Gastrocnemius medialis (tissue), 4 donors: Measurements from ENCODE around the gene ISOC1. TPM values are rescaled to one million over a fixed set of nuclear protein-coding genes. Genes with fewer than 3 reads are reported as not detected.

Source experiments
- ATAC-seq, 2 donors: fragments of 150-250 bp; one replicate each; pipeline ENCODE4 v1.9.1; 2016
- DNase-seq, 2 donors: peaks; one replicate each; pipeline ENCODE4 v3.0.0-alpha.2; 2019
- H3K27ac ChIP-seq, 4 donors: fragments of 200-600 bp; sonication (generic); 1 replicate in 1 of 4; 2 replicates in 3 of 4; pipeline ENCODE4 v1.5.1; 2016 to 2018; ENCODE audit warnings: mild to moderate bottlenecking in 2 of 4, moderate library complexity in 1 of 4
- H3K27me3 ChIP-seq, 3 donors: fragments of 200-600 bp; sonication (generic) in 2 of 3; 1 replicate in 1 of 3; 2 replicates in 2 of 3; pipeline versions ENCODE4 v1.5.1 to v1.6.0; 2016 to 2019; ENCODE audit warnings: mild to moderate bottlenecking in 1 of 3, moderate library complexity in 1 of 3
- H3K36me3 ChIP-seq, 2 donors: fragments of 200-600 bp; sonication (generic) in 1 of 2; one replicate each; pipeline ENCODE4 v1.5.1; 2017 to 2018
- H3K4me1 ChIP-seq, 2 donors: fragments of 200-600 bp; sonication (generic) in 1 of 2; one replicate each; pipeline ENCODE4 v1.5.1; 2016 to 2017; ENCODE audit warnings: mild to moderate bottlenecking in 2 of 2
- H3K4me3 ChIP-seq, 4 donors: fragments of 200-600 bp; sonication (generic) in 3 of 4; 1 replicate in 1 of 4; 2 replicates in 3 of 4; pipeline ENCODE4 v1.5.1; 2016 to 2019; ENCODE audit warnings: mild to moderate bottlenecking in 2 of 4
- H3K9me3 ChIP-seq, 3 donors: fragments of 200-600 bp; sonication (generic) in 2 of 3; 1 replicate in 1 of 3; 2 replicates in 2 of 3; pipeline ENCODE4 v1.5.1; 2016 to 2019
- CTCF ChIP-seq, 5 experiments: fragments of 450-650 bp in 3 of 5; fragments of 200-600 bp in 2 of 5; sonication (generic) in 2 of 5; IDR thresholded peaks in 4 of 5; conservative IDR thresholded peaks in 1 of 5; 1 replicate in 4 of 5; 2 replicates in 1 of 5; pipeline ENCODE4 v1.5.1; 2016 to 2019; ENCODE audit warnings: antibody characterized with exemption in 5 of 5, mild to moderate bottlenecking in 3 of 5, moderate library complexity in 3 of 5
- POLR2A ChIP-seq, 2 donors: fragments of 450-650 bp; IDR thresholded peaks; one replicate each; pipeline ENCODE4 v1.6.1; 2017; ENCODE audit warnings: antibody characterized with exemption in 2 of 2, mild to moderate bottlenecking in 2 of 2, moderate library complexity in 2 of 2
- in situ Hi-C, 4 donors: fragments of 200-750 bp; cut with MboI; loops; one replicate each; pipeline versions ENCODE4 v1.15.0 to v1.8.0; 2017; ENCODE audit warnings: low sequenced_read_pairs in 4 of 4
- intact Hi-C: fragments of 100-400 bp; cut with DNase I; formaldehyde crosslinking; loops from one replicate; pipeline ENCODE4 v1.15.1; 2023; ENCODE audit warnings: low total_unique reads
- total RNA-seq, 4 donors: library from RNA; depleted of rRNA; stranded (reverse); fragments of >200 nt; gene quantifications; one replicate each; pipeline versions ENCODE4 v1.1.0 to v1.2.3, GENCODE V29; 2016

Gene ISOC1
- total RNA-seq, 4 donors from 2014 or later, result 11.0 to 14.0 (median 12.9) TPM

DNA sequence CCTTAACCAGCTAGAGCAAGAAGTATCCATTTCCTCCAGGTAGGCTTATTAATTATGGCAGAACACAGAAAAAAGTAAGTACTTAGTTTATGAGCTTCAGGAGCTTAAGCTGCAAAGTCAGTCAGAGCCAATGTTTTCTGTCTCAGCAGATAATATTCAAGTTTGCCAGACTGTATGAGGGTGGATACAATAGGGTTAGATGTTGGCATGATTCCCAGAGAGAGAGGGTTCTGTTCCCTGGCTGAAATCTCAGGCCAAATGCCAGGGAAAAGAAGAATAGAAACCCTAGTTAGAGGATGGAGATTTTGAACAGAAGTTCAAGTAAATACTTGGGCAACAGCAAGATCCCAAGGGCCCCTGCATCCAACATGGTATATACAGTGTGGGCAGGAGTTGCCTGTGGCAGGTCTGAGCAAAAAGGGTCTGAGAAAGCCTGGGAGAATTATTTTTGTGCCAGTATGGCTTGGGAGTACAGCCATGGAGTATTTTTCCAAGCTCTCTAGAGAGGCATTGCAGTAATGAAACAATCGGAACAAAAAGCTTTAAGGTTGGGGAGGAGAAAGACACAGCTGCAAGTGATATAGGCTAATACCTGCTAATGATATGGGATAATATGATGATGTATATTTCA lies 31.0 kb upstream of the ISOC1 start:
- intact Hi-C loops, result no loop called here
- TF ChIP-seq CTCF (IDR thresholded peaks at IDR 0.05 in 4 of 5, conservative IDR thresholded peaks at IDR 0.05 in 1 of 5), result no peak
- no peak for TF ChIP-seq POLR2A (IDR thresholded peaks at IDR 0.05)
- no peaks in the 10 kb centered on the region for H3K9me3 ChIP-seq
- H3K36me3 ChIP-seq, result no peaks in the 10 kb centered on the region
- H3K27me3 ChIP-seq, result no peaks in the 10 kb centered on the region
- ATAC-seq (no peak), DNase-seq (no peak)
- H3K27ac ChIP-seq, result no peak overlapping the region
- H3K4me1 ChIP-seq, result no peaks in the 10 kb centered on the region
- in situ Hi-C loops, result no loop called here
- H3K4me3 ChIP-seq, result no peak overlapping the region

GRCh38 chr5:129065721-129066120 lies 28.8 kb upstream of the ISOC1 start:
- no peaks in the 10 kb centered on the region for H3K27me3 ChIP-seq
- TF ChIP-seq POLR2A (IDR thresholded peaks at IDR 0.05), result no peak
- no peak for TF ChIP-seq CTCF (IDR thresholded peaks at IDR 0.05 in 4 of 5, conservative IDR thresholded peaks at IDR 0.05 in 1 of 5)
- in situ Hi-C loops (no loop called here), intact Hi-C loops (no loop called here)
- ATAC-seq (no peak), DNase-seq (no peak)
- H3K27ac ChIP-seq, result no peak overlapping the region
- no peaks in the 10 kb centered on the region for H3K36me3 ChIP-seq
- H3K4me3 ChIP-seq, result no peak overlapping the region
- H3K9me3 ChIP-seq, result no peaks in the 10 kb centered on the region
- H3K4me1 ChIP-seq, result no peaks in the 10 kb centered on the region

DNA sequence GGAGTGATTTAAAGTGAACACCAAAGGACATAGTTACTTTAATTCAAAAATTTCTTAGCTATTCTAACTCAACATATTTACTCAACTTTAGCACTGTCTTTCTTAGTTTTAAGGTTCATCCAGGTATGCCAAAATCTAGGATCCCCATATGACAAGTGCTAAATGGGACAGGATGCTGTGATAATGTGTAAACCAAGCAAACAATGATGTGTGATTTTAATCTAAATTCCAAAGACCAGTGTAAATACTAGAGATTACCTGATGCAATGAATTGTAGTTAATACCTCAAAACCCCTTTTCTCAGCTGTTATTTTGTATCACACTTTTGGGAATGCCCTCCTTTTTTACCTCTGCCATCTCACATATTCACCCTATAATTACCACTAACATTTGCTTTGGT lies 26.8 kb upstream of the ISOC1 start:
- H3K4me3 ChIP-seq, result no peak overlapping the region
- H3K27ac ChIP-seq, result no peak overlapping the region
- no peaks in the 10 kb centered on the region for H3K27me3 ChIP-seq
- in situ Hi-C loops (no loop called here), intact Hi-C loops (no loop called here)
- no peaks in the 10 kb centered on the region for H3K36me3 ChIP-seq
- TF ChIP-seq CTCF (IDR thresholded peaks at IDR 0.05 in 4 of 5, conservative IDR thresholded peaks at IDR 0.05 in 1 of 5) (no peak), POLR2A (IDR thresholded peaks at IDR 0.05) (no peak)
- ATAC-seq (no peak), DNase-seq (no peak)
- no peaks in the 10 kb centered on the region for H3K9me3 ChIP-seq
- no peaks in the 10 kb centered on the region for H3K4me1 ChIP-seq

DNA sequence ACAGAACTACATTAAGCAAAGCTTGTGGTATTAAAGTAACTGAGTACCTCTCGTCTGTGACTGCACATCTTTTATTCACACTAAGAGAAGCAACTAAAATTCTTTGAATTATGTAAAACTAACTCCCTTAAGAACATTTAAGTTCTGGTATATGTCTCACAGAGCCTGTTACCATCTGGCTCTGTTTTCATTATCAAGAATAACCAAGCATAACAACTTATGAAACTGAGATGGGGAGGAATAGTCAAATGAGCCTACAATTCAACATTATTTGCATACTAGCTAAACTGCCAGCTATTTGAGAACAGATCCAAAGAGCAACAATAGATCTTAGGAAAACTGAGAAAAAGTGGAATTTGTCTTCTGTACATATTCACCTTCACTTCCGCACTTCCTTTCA lies 25.3 kb upstream of the ISOC1 start:
- no peak overlapping the region for H3K27ac ChIP-seq
- DNase-seq, result no peak
- H3K27me3 ChIP-seq, result no peaks in the 10 kb centered on the region
- no peak for ATAC-seq
- in situ Hi-C loops, result no loop called here
- H3K9me3 ChIP-seq, result no peaks in the 10 kb centered on the region
- TF ChIP-seq POLR2A (IDR thresholded peaks at IDR 0.05) (no peak), CTCF (IDR thresholded peaks at IDR 0.05 in 4 of 5, conservative IDR thresholded peaks at IDR 0.05 in 1 of 5) (no peak)
- no peaks in the 10 kb centered on the region for H3K4me1 ChIP-seq
- no peaks in the 10 kb centered on the region for H3K36me3 ChIP-seq
- no peak overlapping the region for H3K4me3 ChIP-seq
- intact Hi-C loops, result no loop called here

DNA sequence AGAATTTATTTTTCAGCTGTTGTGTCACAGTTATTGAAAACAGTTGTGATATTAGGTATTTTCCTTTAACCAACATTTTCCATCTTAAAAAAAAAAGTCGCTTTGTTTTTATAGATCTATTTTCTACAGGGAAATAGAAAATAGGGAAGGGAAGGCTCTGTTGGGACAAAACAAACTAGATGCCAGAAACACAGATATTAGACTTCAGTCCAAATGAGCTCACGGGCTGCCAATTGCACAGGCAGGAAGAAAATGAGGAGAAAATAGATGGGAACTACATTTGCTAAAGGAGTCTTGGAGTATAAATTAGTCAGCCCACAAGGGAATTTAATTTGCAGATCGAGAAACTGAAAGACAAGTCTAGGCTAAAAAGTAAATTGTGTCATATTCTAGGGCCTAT lies 21.4 kb upstream of the ISOC1 start:
- H3K4me1 ChIP-seq, result no peaks in the 10 kb centered on the region

More for the DNA sequence above, 21.4 kb upstream of the ISOC1 start:
- ATAC-seq, result no peak
- no peak for DNase-seq
- H3K9me3 ChIP-seq, result no peaks in the 10 kb centered on the region
- H3K36me3 ChIP-seq, result no peaks in the 10 kb centered on the region
- H3K27ac ChIP-seq, result no peak overlapping the region
- in situ Hi-C loops, result no loop called here
- TF ChIP-seq CTCF (IDR thresholded peaks at IDR 0.05 in 4 of 5, conservative IDR thresholded peaks at IDR 0.05 in 1 of 5), result no peak
- no peak for TF ChIP-seq POLR2A (IDR thresholded peaks at IDR 0.05)
- H3K4me3 ChIP-seq, result no peak overlapping the region
- no peaks in the 10 kb centered on the region for H3K27me3 ChIP-seq
- intact Hi-C loops, result no loop called here
